Activated T-cell treated with anti-CD3 and anti-CD28 coated beads, Interleukin-2, amount 50 U/mL, for 72 hours (primary cell): Measurements from ENCODE around the gene CAMTA1. TPM values are rescaled to one million over a fixed set of nuclear protein-coding genes. Genes with fewer than 3 reads are reported as not detected.
"Not testable (repeated sequence)": the region's sequence is repeated elsewhere in the genome, so short reads cannot be mapped to it uniquely, and the experiment has no call there.

Source experiments
- ATAC-seq, 2 donors: fragments of 150-1000 bp; cut with Tn5 transposase; replicated peaks in 1 of 2; 2 replicates each; pipeline ENCODE4 v1.10.0; 2021; ENCODE audit warnings: moderate library complexity in 2 of 2, mild to moderate bottlenecking in 1 of 2
- DNase-seq, 2 donors: peaks; one replicate each; pipeline ENCODE4 v3.0.0; 2021 to 2022; ENCODE audit warnings: mixed read lengths in 1 of 2
- H3K27ac Mint-ChIP-seq: one replicate; pipeline ENCODE4 v1.8.0; 2022; ENCODE audit warnings: mild to moderate bottlenecking, moderate library complexity, mixed read lengths
- H3K27me3 Mint-ChIP-seq: one replicate; pipeline ENCODE4 v1.8.0; 2022; ENCODE audit warnings: low read depth, mixed read lengths
- H3K36me3 Mint-ChIP-seq, 2 donors: one replicate each; pipeline ENCODE4 v1.8.0; 2022; ENCODE audit warnings: mixed read lengths in 2 of 2, mild to moderate bottlenecking in 1 of 2; ENCODE audit not compliant: insufficient read depth in 2 of 2
- H3K4me1 Mint-ChIP-seq: one replicate; pipeline ENCODE4 v1.8.0; 2022; ENCODE audit warnings: low read depth, mixed read lengths
- H3K4me3 Mint-ChIP-seq, 2 donors: one replicate each; pipeline ENCODE4 v1.8.0; 2022; ENCODE audit warnings: mild to moderate bottlenecking in 2 of 2, mixed read lengths in 2 of 2, moderate library complexity in 2 of 2
- H3K9me3 Mint-ChIP-seq, 2 donors: one replicate each; pipeline ENCODE4 v1.8.0; 2022; ENCODE audit warnings: mixed read lengths in 2 of 2
- total RNA-seq, 2 donors: library from RNA; stranded (reverse); gene quantifications; one replicate each; pipeline ENCODE4 v1.2.3, GENCODE V29; 2022

The CAMTA1 gene
- total RNA-seq, 2 donors from 2014 or later: 47.8 to 63.3 TPM

- H3K4me1 Mint-ChIP-seq: no peaks in the 10 kb centered on the region
- peaks cover 0 to 4% of the 10 kb centered on the region in 2 donors for H3K9me3 Mint-ChIP-seq
- ATAC-seq (no peak), DNase-seq (no peak)
- no peak overlapping the region for H3K27ac Mint-ChIP-seq
- H3K27me3 Mint-ChIP-seq: peaks cover 9% of the 10 kb centered on the region
- H3K36me3 Mint-ChIP-seq: peaks cover 0 to 4% of the 10 kb centered on the region in 2 donors
- H3K4me3 Mint-ChIP-seq: no peak overlapping the region
Measured at GRCh38 chr1:7322912-7323311, 537.7 kb downstream of the CAMTA1 start.

- ATAC-seq: no peak
- peaks cover 1 to 4% of the 10 kb centered on the region in 2 donors for H3K36me3 Mint-ChIP-seq
- DNase-seq: no peak
- peaks cover 0 to 5% of the 10 kb centered on the region in 2 donors for H3K9me3 Mint-ChIP-seq
- H3K27me3 Mint-ChIP-seq: peaks cover 9% of the 10 kb centered on the region
- no peaks in the 10 kb centered on the region for H3K4me1 Mint-ChIP-seq
- no peak overlapping the region for H3K27ac Mint-ChIP-seq
- no peak overlapping the region for H3K4me3 Mint-ChIP-seq
Measured at GRCh38 chr1:7325254-7325653, 540.0 kb downstream of the CAMTA1 start.

GRCh38 chr1:7326366-7326765, 541.1 kb downstream of the CAMTA1 start:
- DNase-seq: no peak
- no peaks in the 10 kb centered on the region for H3K4me1 Mint-ChIP-seq
- peaks cover 0 to 5% of the 10 kb centered on the region in 2 donors for H3K9me3 Mint-ChIP-seq
- peaks cover 1 to 4% of the 10 kb centered on the region in 2 donors for H3K36me3 Mint-ChIP-seq
- H3K27me3 Mint-ChIP-seq: peaks cover 9% of the 10 kb centered on the region
- H3K4me3 Mint-ChIP-seq: no peak overlapping the region
- ATAC-seq: no peak
- H3K27ac Mint-ChIP-seq: no peak overlapping the region

GRCh38 chr1:7327849-7328248, 542.6 kb downstream of the CAMTA1 start:
- H3K9me3 Mint-ChIP-seq: peaks cover 0 to 5% of the 10 kb centered on the region in 2 donors
- H3K27ac Mint-ChIP-seq: no peak overlapping the region
- H3K36me3 Mint-ChIP-seq: peaks cover 1 to 4% of the 10 kb centered on the region in 2 donors
- no peak overlapping the region for H3K4me3 Mint-ChIP-seq
- no peak for DNase-seq
- H3K27me3 Mint-ChIP-seq: peaks cover 9% of the 10 kb centered on the region
- no peak for ATAC-seq
- H3K4me1 Mint-ChIP-seq: no peaks in the 10 kb centered on the region

- ATAC-seq (no peak), DNase-seq (no peak)
- no peaks in the 10 kb centered on the region for H3K4me1 Mint-ChIP-seq
- H3K9me3 Mint-ChIP-seq: peaks cover 0 to 5% of the 10 kb centered on the region in 2 donors
- no peak overlapping the region for H3K4me3 Mint-ChIP-seq
- H3K27me3 Mint-ChIP-seq: peaks cover 5% of the 10 kb centered on the region
- no peak overlapping the region for H3K27ac Mint-ChIP-seq
- peaks cover 1 to 4% of the 10 kb centered on the region in 2 donors for H3K36me3 Mint-ChIP-seq
Measured at GRCh38 chr1:7329868-7330615, 544.8 kb downstream of the CAMTA1 start.

GRCh38 chr1:7330726-7331125, 545.5 kb downstream of the CAMTA1 start:
- not testable (repeated sequence) for H3K9me3 Mint-ChIP-seq, ATAC-seq, H3K27ac Mint-ChIP-seq, H3K4me1 Mint-ChIP-seq, H3K36me3 Mint-ChIP-seq, H3K4me3 Mint-ChIP-seq, H3K27me3 Mint-ChIP-seq, DNase-seq

GRCh38 chr1:7331926-7332535, 546.8 kb downstream of the CAMTA1 start:
- H3K4me1 Mint-ChIP-seq: no peaks in the 10 kb centered on the region
- H3K4me3 Mint-ChIP-seq: no peak overlapping the region
- peaks cover 0 to 1% of the 10 kb centered on the region in 2 donors for H3K36me3 Mint-ChIP-seq
- no peak for ATAC-seq
- no peak for DNase-seq
- H3K9me3 Mint-ChIP-seq: peaks cover 0 to 4% of the 10 kb centered on the region in 2 donors
- no peaks in the 10 kb centered on the region for H3K27me3 Mint-ChIP-seq
- no peak overlapping the region for H3K27ac Mint-ChIP-seq

- Mint-ChIP-seq H3K27me3 (no peaks in the 10 kb centered on the region), H3K27ac (no peak overlapping the region), H3K4me3 (no peak overlapping the region), H3K4me1 (no peaks in the 10 kb centered on the region), H3K36me3 (peaks cover 0 to 1% of the 10 kb centered on the region in 2 donors), H3K9me3 (peaks cover 0 to 2% of the 10 kb centered on the region in 2 donors)
- ATAC-seq: no peak
- DNase-seq: no peak
Measured at GRCh38 chr1:7333094-7333493, 547.8 kb downstream of the CAMTA1 start.

- DNase-seq (no peak), ATAC-seq (no peak)
- H3K27ac Mint-ChIP-seq: no peak overlapping the region
- no peaks in the 10 kb centered on the region for H3K36me3 Mint-ChIP-seq
- no peaks in the 10 kb centered on the region for H3K27me3 Mint-ChIP-seq
- no peak overlapping the region for H3K4me3 Mint-ChIP-seq
- H3K9me3 Mint-ChIP-seq: peaks cover 0 to 2% of the 10 kb centered on the region in 2 donors
- H3K4me1 Mint-ChIP-seq: no peaks in the 10 kb centered on the region
Measured at GRCh38 chr1:7333620-7334019, 548.4 kb downstream of the CAMTA1 start.

- Mint-ChIP-seq H3K27ac (no peak overlapping the region), H3K9me3 (no peaks in the 10 kb centered on the region), H3K36me3 (no peaks in the 10 kb centered on the region), H3K4me3 (no peak overlapping the region), H3K27me3 (no peaks in the 10 kb centered on the region), H3K4me1 (no peaks in the 10 kb centered on the region)
- ATAC-seq (no peak), DNase-seq (no peak)
Measured at GRCh38 chr1:7334475-7335035, 549.3 kb downstream of the CAMTA1 start.

- Mint-ChIP-seq H3K9me3 (no peaks in the 10 kb centered on the region), H3K27ac (no peak overlapping the region), H3K36me3 (no peaks in the 10 kb centered on the region), H3K27me3 (no peaks in the 10 kb centered on the region), H3K4me3 (no peak overlapping the region), H3K4me1 (no peaks in the 10 kb centered on the region)
- ATAC-seq (no peak), DNase-seq (no peak)
Measured at GRCh38 chr1:7335224-7335879, 550.1 kb downstream of the CAMTA1 start.

- ATAC-seq: no peak
- no peaks in the 10 kb centered on the region for H3K4me1 Mint-ChIP-seq
- no peaks in the 10 kb centered on the region for H3K36me3 Mint-ChIP-seq
- no peaks in the 10 kb centered on the region for H3K9me3 Mint-ChIP-seq
- DNase-seq: no peak
- H3K27me3 Mint-ChIP-seq: no peaks in the 10 kb centered on the region
- no peak overlapping the region for H3K27ac Mint-ChIP-seq
- H3K4me3 Mint-ChIP-seq: no peak overlapping the region
Measured at GRCh38 chr1:7338439-7338838, 553.2 kb downstream of the CAMTA1 start.

- Mint-ChIP-seq H3K4me1 (no peaks in the 10 kb centered on the region), H3K27me3 (no peaks in the 10 kb centered on the region), H3K4me3 (no peak overlapping the region), H3K36me3 (no peaks in the 10 kb centered on the region), H3K27ac (no peak overlapping the region), H3K9me3 (no peaks in the 10 kb centered on the region)
- ATAC-seq (no peak), DNase-seq (no peak)
Measured at GRCh38 chr1:7339014-7339413, 553.8 kb downstream of the CAMTA1 start.
